K562 (cell line): ENCODE data around the gene IRX6. TPM values are rescaled to one million over a fixed set of nuclear protein-coding genes. Genes with fewer than 3 reads are reported as not detected.

Experiments
- ATAC-seq: fragments of 200-7000 bp; cut with Tn5 transposase; 3 replicates; pipeline ENCODE4 v1.9.1; 2020; ENCODE audit warnings: moderate library complexity
- BruUV-seq: library from RNA; stranded (reverse); fragments of 400-500 nt; replicated peaks from 2 replicates; lab custom pipeline; 2021; lab: Mats Ljungman, UMichigan
- CTCF ChIA-PET: fragments of 300-600 bp; formaldehyde crosslinking; extraction: SDS; loops from one replicate; lab custom pipeline; 2021; ENCODE audit warnings: low intra/inter-chr PET ratio; lab: Yijun Ruan, JAX
- POLR2A ChIA-PET: fragments of 300-600, 350-650 bp; sonication (Branson Sonifier 250); formaldehyde crosslinking; extraction: SDS; loops from one replicate; lab custom pipeline; 2021; ENCODE audit warnings: antibody characterized with exemption, inconsistent platforms; lab: Yijun Ruan, JAX
- DNase-seq, 4 experiments: peaks; one replicate each; pipeline versions ENCODE4 v3.0.0 to v3.0.0-alpha.2; 2011 to 2018; ENCODE audit warnings: low spot score in 3 of 4, mixed read lengths in 3 of 4; ENCODE audit errors: extremely low read depth in 1 of 4
- FAIRE-seq: peaks from 2 replicates; lab custom pipeline; 2011; peaks lifted over from hg19 to GRCh38; lab: Jason Lieb, UNC
- H2AFZ ChIP-seq: 2 replicates; pipeline ENCODE4 v1.6.0; 2011; ENCODE audit warnings: low read depth, low read length, control low read depth, inconsistent platforms
- H3K27ac ChIP-seq: fragments of 200-600 bp; 3 replicates; pipeline ENCODE4 v1.8.0; 2011; ENCODE audit warnings: low read depth, mild to moderate bottlenecking, control low read depth, inconsistent platforms, low read length, moderate library complexity, mixed read lengths; ENCODE audit errors: extremely low read depth
- H3K27me3 ChIP-seq, 2 experiments: fragments of 300-600 bp in 1 of 2; 2 replicates in 1 of 2; 3 replicates in 1 of 2; pipeline versions ENCODE4 v1.6.0 to v1.8.0; 2011; ENCODE audit warnings: inconsistent platforms in 2 of 2, low read length in 2 of 2, mild to moderate bottlenecking in 1 of 2, mixed read lengths in 1 of 2, moderate library complexity in 1 of 2; ENCODE audit not compliant: control insufficient read depth in 2 of 2, insufficient read depth in 2 of 2
- H3K36me3 ChIP-seq: fragments of 300-600 bp; 3 replicates; pipeline ENCODE4 v1.8.0; 2011; ENCODE audit warnings: mild to moderate bottlenecking, low read length, inconsistent platforms; ENCODE audit not compliant: control insufficient read depth, insufficient read depth
- H3K4me1 ChIP-seq, 2 experiments: fragments of 200-600 bp in 1 of 2; replicated peaks in 1 of 2; 2 replicates in 1 of 2; 3 replicates in 1 of 2; pipeline versions ENCODE4 v1.5.1 to v1.8.0; 2011; ENCODE audit warnings: inconsistent platforms in 2 of 2, low read length in 2 of 2, mild to moderate bottlenecking in 1 of 2, mixed read lengths in 1 of 2, moderate library complexity in 1 of 2; ENCODE audit not compliant: control insufficient read depth in 2 of 2, insufficient read depth in 2 of 2
- H3K4me2 ChIP-seq: 2 replicates; pipeline ENCODE4 v1.6.1; 2011; ENCODE audit warnings: low read length, control low read depth, inconsistent platforms, mixed read lengths; ENCODE audit not compliant: insufficient read depth
- H3K4me3 ChIP-seq: fragments of 200-600 bp; sonication (generic), shearing (Covaris generic); 2 replicates; pipeline ENCODE4 v1.5.1; 2016; ENCODE audit warnings: control low read depth, inconsistent platforms
- H3K79me2 ChIP-seq: fragments of 200-600 bp; 3 replicates; pipeline ENCODE4 v1.8.0; 2011; ENCODE audit warnings: low read length, inconsistent platforms; ENCODE audit not compliant: control insufficient read depth, insufficient read depth
- H3K9ac ChIP-seq, 2 experiments: 2 replicates each; pipeline versions ENCODE4 v1.6.0 to v1.6.1; 2011; ENCODE audit warnings: low read depth in 2 of 2, low read length in 2 of 2, control low read depth in 1 of 2, inconsistent platforms in 1 of 2, mild to moderate bottlenecking in 1 of 2, mixed read lengths in 1 of 2; ENCODE audit not compliant: insufficient read depth in 1 of 2
- H3K9me1 ChIP-seq: one replicate; pipeline ENCODE4 v1.6.0; 2011; ENCODE audit warnings: inconsistent platforms, mild to moderate bottlenecking, low read length, moderate library complexity; ENCODE audit not compliant: control insufficient read depth, insufficient read depth
- H3K9me3 ChIP-seq: replicated peaks from 2 replicates; pipeline ENCODE4 v1.5.1; 2011; ENCODE audit warnings: low read depth, low read length, inconsistent platforms; ENCODE audit not compliant: control insufficient read depth, insufficient read depth
- H4K20me1 ChIP-seq: replicated peaks from 2 replicates; pipeline ENCODE4 v1.6.1; 2011; ENCODE audit warnings: low read length, inconsistent platforms, mixed read lengths; ENCODE audit not compliant: control insufficient read depth, insufficient read depth
- BCL6 ChIP-seq: fragments of 250-450 bp; sonication (Bioruptor Pico); IDR thresholded peaks from 2 replicates; pipeline ENCODE4 v1.4.0; 2020
- EWSR1 ChIP-seq: fragments of 450-650 bp; IDR thresholded peaks from 2 replicates; pipeline ENCODE4 v1.6.1; 2018; ENCODE audit warnings: borderline replicate concordance, mild to moderate bottlenecking, low read depth, moderate library complexity; ENCODE audit not compliant: partially characterized antibody
- HNRNPL ChIP-seq: fragments of 200-400 bp; formaldehyde crosslinking; IDR thresholded peaks from 2 replicates; pipeline ENCODE4 v1.6.1; 2017; ENCODE audit warnings: low read depth, mild to moderate bottlenecking, low read length
- KDM1A ChIP-seq, 2 experiments: fragments of 450-650 bp; IDR thresholded peaks; 2 replicates each; pipeline ENCODE4 v1.6.1; 2016; ENCODE audit warnings: mild to moderate bottlenecking in 2 of 2
- KDM4B ChIP-seq, 2 experiments: fragments of 450-650 bp in 1 of 2; sonication (generic) in 1 of 2; IDR thresholded peaks; 2 replicates each; pipeline ENCODE4 v1.6.1; 2016 to 2017; ENCODE audit warnings: borderline replicate concordance in 2 of 2, antibody characterized with exemption in 1 of 2, low read depth in 1 of 2, mild to moderate bottlenecking in 1 of 2
- MCM5 ChIP-seq: fragments of 450-650 bp; IDR thresholded peaks from 2 replicates; pipeline ENCODE4 v1.6.1; 2016; ENCODE audit warnings: low read depth
- RBM22 ChIP-seq: fragments of 200-400 bp; formaldehyde crosslinking; IDR thresholded peaks from 2 replicates; pipeline ENCODE4 v1.6.1; 2018; ENCODE audit warnings: low read length, low read depth; ENCODE audit not compliant: poor library complexity, severe bottlenecking
- SMARCE1 ChIP-seq: fragments of 450-650 bp; IDR thresholded peaks from 2 replicates; pipeline ENCODE4 v1.7.1; 2016; ENCODE audit warnings: mild to moderate bottlenecking
- SREBF2 ChIP-seq: sonication (generic); formaldehyde crosslinking; IDR thresholded peaks from 2 replicates; pipeline ENCODE4 v1.4.0; 2020; ENCODE audit warnings: mild to moderate bottlenecking, missing genetic modification reagents
- TEAD2 ChIP-seq: fragments of 450-650 bp; IDR thresholded peaks from 2 replicates; pipeline ENCODE4 v1.6.1; 2016; ENCODE audit warnings: missing genetic modification characterization, control low read depth, missing compliant biosample characterization
- ZNF583 ChIP-seq: fragments of 250-450 bp; sonication (Bioruptor Pico); IDR thresholded peaks from 2 replicates; pipeline ENCODE4 v1.4.0; 2020
- ZNF77 ChIP-seq: fragments of 250-450 bp; sonication (Bioruptor Pico); IDR thresholded peaks from 2 replicates; pipeline ENCODE4 v1.5.0; 2020
- ZNF785 ChIP-seq: fragments of 250-450 bp; sonication (Bioruptor Pico); IDR thresholded peaks from 2 replicates; pipeline ENCODE4 v1.4.0; 2020; ENCODE audit warnings: mild to moderate bottlenecking
- WGBS: fragments of 100-300 bp; shearing (Covaris generic); methylation state at CpG from one replicate; pipeline ENCODE4 v1.1.6; 2016; ENCODE audit warnings: low coverage, mixed read lengths; ENCODE audit not compliant: insufficient coverage; ENCODE audit errors: missing lambda C conversion rate; 5-methylcytosine and 5-hydroxymethylcytosine counted together
- in situ Hi-C: fragments of 300-500 bp; cut with MboI; formaldehyde crosslinking; loops from 4 replicates; pipeline ENCODE4 v1.15.0; 2018; ENCODE audit warnings: inconsistent platforms, mixed read lengths
- intact Hi-C: fragments of 100-400 bp; cut with micrococcal nuclease; formaldehyde crosslinking; loops from 2 replicates; pipeline ENCODE4 v1.14.2; 2022
- polyA plus RNA-seq, 8 experiments: library from polyadenylated mRNA; depleted of rRNA in 4 of 8; stranded (reverse) in 5 of 8; unstranded in 3 of 8; fragments of >200 nt; fragmentation: Nextera tagmentation in 2 of 8; fragmentation: Illumina TruSeq in 1 of 8; extraction: Ambion mirVana in 2 of 8; extraction: Trizol in 1 of 8; gene quantifications; 2 replicates each; pipeline versions ENCODE4 v1.2.1 to v1.2.3, GENCODE V29; 2011 to 2014; ENCODE audit warnings: inconsistent platforms in 1 of 8, missing spikeins in 1 of 8
- total RNA-seq, 7 experiments: library from RNA; depleted of rRNA in 6 of 7; stranded (reverse); fragments of >200 nt in 6 of 7; fragmentation: Illumina TruSeq in 2 of 7; extraction: Trizol in 2 of 7; gene quantifications; 2 replicates each; pipeline versions ENCODE4 v1.2.1 to v1.2.3, GENCODE V29; 2011 to 2021; ENCODE audit warnings: low replicate concordance in 1 of 7
- TF ChIP-seq, protein P1 (sequence below): fragments of 450-650 bp; IDR thresholded peaks from 2 replicates; pipeline ENCODE4 v1.6.1; 2017; ENCODE audit warnings: mild to moderate bottlenecking, moderate library complexity

The IRX6 gene
- total and polyA plus RNA-seq, 9 of the 15 experiments (the other 6 are each of a cell fraction or from before 2014, with no cell fraction given): 0.07 to 0.29 (median 0.14) TPM; not detected in 4

DNA sequence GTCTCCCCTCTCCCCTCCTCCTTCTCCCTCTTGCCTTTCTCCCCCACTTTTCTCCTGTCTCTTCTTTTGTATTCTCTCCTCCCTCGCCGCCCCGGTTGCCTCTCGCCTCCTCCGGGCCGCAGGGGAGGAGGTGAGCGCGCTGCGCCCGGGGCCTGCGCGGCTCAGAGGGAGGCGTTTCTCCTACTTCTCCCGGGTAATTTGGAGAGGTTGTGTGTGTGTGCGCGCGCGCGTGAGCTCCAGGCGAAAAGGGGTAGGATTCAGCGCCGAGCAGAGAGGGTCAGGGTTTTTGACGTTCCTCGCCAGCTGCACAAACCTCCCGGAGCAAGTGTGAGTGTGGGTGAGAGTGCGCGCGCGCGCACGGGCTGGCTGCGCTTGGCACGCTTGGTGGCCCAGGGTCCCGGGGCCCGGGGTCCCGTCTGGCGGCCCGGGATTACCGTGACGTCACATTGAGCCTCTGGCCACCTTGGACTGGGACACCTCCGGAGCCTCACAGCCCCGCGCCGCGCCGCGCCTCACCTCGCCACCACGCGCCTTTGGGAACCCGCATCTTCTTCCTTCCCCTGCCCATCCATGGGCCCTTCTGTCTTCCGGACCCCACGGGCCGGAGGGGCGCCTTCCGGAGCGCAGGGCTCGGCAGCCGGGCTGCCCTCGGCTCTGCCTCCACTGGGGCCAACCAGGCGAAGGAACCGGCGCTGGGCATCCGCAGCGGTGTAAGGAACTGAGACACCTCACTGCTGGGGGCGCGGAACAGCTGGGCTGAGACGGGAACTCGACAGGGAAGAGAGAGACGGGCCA is 479 bp downstream of the IRX6 start:
- no peak for ATAC-seq
- BruUV-seq: no TSS peak
- Histone ChIP-seq H4K20me1 (no peaks in the 10 kb centered on the region), H3K9me1 (no peaks in the 10 kb centered on the region), H3K9me3 (no peaks in the 10 kb centered on the region), H3K27me3 (peaks cover 4 to 33% of the 10 kb centered on the region in 2 experiments; a peak in 4 of 5 replicates), H3K9ac (no peak overlapping the region), H3K4me3 (no peak overlapping the region), H3K79me2 (no peaks in the 10 kb centered on the region), H3K4me1 (peaks cover 0 to 6% of the 10 kb centered on the region in 2 experiments; a peak in 1 of 5 replicates), H3K36me3 (no peaks in the 10 kb centered on the region), H3K4me2 (no peak overlapping the region), H3K27ac (no peak overlapping the region), H2AFZ (no peak overlapping the region)
- in situ Hi-C loops: no loop called here
- intact Hi-C loops: no loop called here
- ChIA-PET CTCF (no interaction called here), POLR2A (no interaction called here)
- no peak for DNase-seq
- TF ChIP-seq TEAD2: no peak
- 20% methylated on average over 29 of the region's 70 CpGs for WGBS
- FAIRE-seq: no peak

DNA sequence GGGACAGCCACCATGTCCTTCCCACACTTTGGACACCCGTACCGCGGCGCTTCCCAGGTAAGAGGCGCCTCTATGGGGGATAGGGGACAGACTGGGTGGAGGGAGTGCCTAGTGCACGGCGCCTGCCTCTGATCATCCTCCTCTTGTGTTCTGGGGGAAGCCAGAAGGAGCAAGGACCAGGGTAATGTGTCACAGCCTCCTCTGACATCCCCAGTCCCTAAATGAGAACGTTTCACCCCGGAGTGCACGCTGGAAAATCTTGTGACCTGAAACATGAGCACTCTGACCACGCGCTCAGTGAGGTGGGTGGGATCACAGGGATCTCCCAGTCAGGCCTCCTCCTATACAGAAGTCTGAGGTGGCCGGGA is 1.1 kb downstream of the IRX6 start:
- Histone ChIP-seq H3K79me2 (no peaks in the 10 kb centered on the region), H3K9ac (no peak overlapping the region), H3K27me3 (peaks cover 5 to 39% of the 10 kb centered on the region in 2 experiments; a peak in 4 of 5 replicates), H3K4me1 (peaks cover 0 to 6% of the 10 kb centered on the region in 2 experiments; a peak in 1 of 5 replicates), H3K9me3 (no peaks in the 10 kb centered on the region), H2AFZ (no peak overlapping the region), H3K4me2 (no peak overlapping the region), H4K20me1 (no peaks in the 10 kb centered on the region), H3K4me3 (no peak overlapping the region), H3K9me1 (no peaks in the 10 kb centered on the region), H3K36me3 (no peaks in the 10 kb centered on the region), H3K27ac (no peak overlapping the region)
- DNase-seq (no peak), ATAC-seq (no peak), FAIRE-seq (no peak)
- 3% methylated on average over 13 of the region's 13 CpGs for WGBS
- BruUV-seq: no TSS peak
- CTCF ChIA-PET: no interaction called here
- intact Hi-C loops: no loop called here
- TF ChIP-seq KDM1A (IDR thresholded peaks at IDR 0.05) (no peak), KDM4B (IDR thresholded peaks at IDR 0.05; ENCODE audit: borderline replicate concordance in 2 of 2, low read depth in 1 of 2) (no peak), RBM22 (no peak), EWSR1 (no peak), ZNF77 (no peak), ZNF583 (CRISPR knock-in tag) (no peak), SREBF2 (CRISPR knock-in tag) (no peak), HNRNPL (no peak), MCM5 (no peak), ZNF785 (CRISPR knock-in tag) (no peak), BCL6 (CRISPR knock-in tag) (no peak), SMARCE1 (no peak)
- TF ChIP-seq, protein P1, sequence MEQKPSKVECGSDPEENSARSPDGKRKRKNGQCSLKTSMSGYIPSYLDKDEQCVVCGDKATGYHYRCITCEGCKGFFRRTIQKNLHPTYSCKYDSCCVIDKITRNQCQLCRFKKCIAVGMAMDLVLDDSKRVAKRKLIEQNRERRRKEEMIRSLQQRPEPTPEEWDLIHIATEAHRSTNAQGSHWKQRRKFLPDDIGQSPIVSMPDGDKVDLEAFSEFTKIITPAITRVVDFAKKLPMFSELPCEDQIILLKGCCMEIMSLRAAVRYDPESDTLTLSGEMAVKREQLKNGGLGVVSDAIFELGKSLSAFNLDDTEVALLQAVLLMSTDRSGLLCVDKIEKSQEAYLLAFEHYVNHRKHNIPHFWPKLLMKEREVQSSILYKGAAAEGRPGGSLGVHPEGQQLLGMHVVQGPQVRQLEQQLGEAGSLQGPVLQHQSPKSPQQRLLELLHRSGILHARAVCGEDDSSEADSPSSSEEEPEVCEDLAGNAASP: no peak
- in situ Hi-C loops: no loop called here
- POLR2A ChIA-PET: no interaction called here
